Activated CD4-positive, alpha-beta memory T cell treated with anti-CD3 and anti-CD28 coated beads, Interleukin-2, amount 10 ng/mL, durations not matched to agents 7 days and 5 days (primary cell): ENCODE measurements around the gene FBH1. TPM values are rescaled to one million over a fixed set of nuclear protein-coding genes. Genes with fewer than 3 reads are reported as not detected.

Experiments used
- CTCF ChIA-PET: fragments of 350-600 bp; sonication (Branson Sonifier 250); formaldehyde crosslinking; loops from one replicate; lab custom pipeline; 2021; ENCODE audit warnings: antibody characterized with exemption, inconsistent platforms; lab: Charles Lee
- POLR2A ChIA-PET: fragments of 350-600 bp; sonication (Branson Sonifier 250); formaldehyde crosslinking; loops from one replicate; lab custom pipeline; 2021; ENCODE audit warnings: antibody characterized with exemption; lab: Charles Lee
- DNase-seq: peaks from one replicate; pipeline ENCODE4 v3.0.0-alpha.2; 2020
- H3K27ac Mint-ChIP-seq: one replicate; pipeline ENCODE4 v1.8.0; 2021; ENCODE audit warnings: mild to moderate bottlenecking, mixed read lengths
- H3K27me3 Mint-ChIP-seq: one replicate; pipeline ENCODE4 v1.8.0; 2021; ENCODE audit warnings: mixed read lengths
- H3K36me3 Mint-ChIP-seq: one replicate; pipeline ENCODE4 v1.8.0; 2021; ENCODE audit warnings: low read depth, mixed read lengths
- H3K4me1 Mint-ChIP-seq: one replicate; pipeline ENCODE4 v1.8.0; 2021; ENCODE audit warnings: mixed read lengths
- H3K4me3 Mint-ChIP-seq: one replicate; pipeline ENCODE4 v1.8.0; 2021; ENCODE audit warnings: mild to moderate bottlenecking, mixed read lengths
- H3K9me3 Mint-ChIP-seq: one replicate; pipeline ENCODE4 v1.8.0; 2021; ENCODE audit warnings: mixed read lengths
- total RNA-seq, 2 experiments: library from RNA; stranded (reverse); gene quantifications; one replicate each; pipeline ENCODE4 v1.2.3, GENCODE V29; 2021

FBH1 gene
- total RNA-seq, 2 experiments from 2014 or later, result 54.8 to 61.6 TPM

DNA sequence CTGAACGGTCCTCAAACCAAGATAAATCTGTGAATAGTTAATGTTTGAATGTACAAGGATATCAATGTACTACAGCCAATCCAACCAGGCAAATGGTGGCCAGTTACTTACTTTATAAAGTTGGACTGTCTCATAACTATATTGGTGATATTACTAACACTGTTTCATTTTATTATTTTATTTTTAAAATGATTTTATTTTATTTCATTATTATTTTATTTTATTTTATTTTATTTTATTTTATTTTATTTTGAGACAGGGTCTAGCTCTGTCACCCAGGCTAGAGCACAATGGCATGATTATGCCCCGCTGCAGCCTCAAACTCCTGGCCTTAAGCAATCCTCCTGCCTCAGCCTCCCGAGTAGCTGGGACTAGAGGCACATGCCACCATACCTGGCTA, 80.5 kb downstream of the FBH1 start:
- ChIA-PET POLR2A (interaction anchor here (1.0 to 1.8 kb wide), 5 partner anchors 68 to 159 kb away, joined by 3 to 6 read pairs (median 5); partner anchors contain the start of genes ANKRD16, FBH1 and GDI2), CTCF (interaction anchor here (2.6 kb wide), 1 partner anchor 116 kb away, joined by 12 read pairs; no protein-coding TSS in a partner anchor)
- peaks cover 53% of the 10 kb centered on the region for H3K4me1 Mint-ChIP-seq
- no peaks in the 10 kb centered on the region for H3K9me3 Mint-ChIP-seq
- H3K27me3 Mint-ChIP-seq, result no peaks in the 10 kb centered on the region
- peaks cover 38% of the 10 kb centered on the region for H3K36me3 Mint-ChIP-seq
- peak overlapping the region; percentile 84 for H3K27ac Mint-ChIP-seq
- DNase-seq, result no peak
- peak overlapping the region; percentile 60 for H3K4me3 Mint-ChIP-seq

DNA sequence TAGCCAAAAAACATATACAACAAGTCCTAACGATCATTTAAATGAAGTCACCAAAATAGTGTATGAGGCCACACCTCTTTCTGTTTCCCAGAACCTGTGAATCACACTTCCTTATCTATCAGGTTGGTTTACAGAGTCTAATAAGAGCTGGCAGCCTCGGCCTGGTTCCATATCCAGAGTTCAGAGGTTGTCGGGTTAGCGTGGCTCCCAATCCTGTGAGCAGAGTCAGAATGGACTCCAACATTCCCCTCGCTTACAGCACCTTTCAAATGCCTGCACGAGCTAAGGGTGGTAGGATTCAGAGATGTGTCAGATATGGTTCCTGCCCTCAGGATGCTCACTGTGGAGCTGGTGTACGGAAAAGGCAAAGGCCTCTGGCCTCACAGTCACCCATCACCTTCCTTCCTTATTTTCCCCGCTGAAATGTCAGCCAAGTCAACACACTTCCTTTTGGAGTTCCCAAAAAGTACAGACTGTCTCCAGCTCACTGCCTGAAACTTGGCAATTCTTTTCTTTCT, 81.3 kb downstream of the FBH1 start:
- CTCF ChIA-PET, result interaction anchor here (1.5 to 2.6 kb wide), 2 partner anchors 116 to 287 kb away, joined by 3 to 12 read pairs; partner anchors contain the start of gene TASOR2
- POLR2A ChIA-PET, result interaction anchor here (0.9 to 1.8 kb wide), 8 partner anchors 39 to 160 kb away, joined by 3 to 6 read pairs (median 4); partner anchors contain the start of genes ANKRD16, FBH1 and GDI2
- Mint-ChIP-seq H3K4me1 (peaks cover 59% of the 10 kb centered on the region), H3K27me3 (no peaks in the 10 kb centered on the region), H3K36me3 (peaks cover 38% of the 10 kb centered on the region), H3K4me3 (peak overlapping the region; percentile 60), H3K9me3 (no peaks in the 10 kb centered on the region), H3K27ac (peak overlapping the region; percentile 84)
- peak; percentile 62 for DNase-seq

DNA sequence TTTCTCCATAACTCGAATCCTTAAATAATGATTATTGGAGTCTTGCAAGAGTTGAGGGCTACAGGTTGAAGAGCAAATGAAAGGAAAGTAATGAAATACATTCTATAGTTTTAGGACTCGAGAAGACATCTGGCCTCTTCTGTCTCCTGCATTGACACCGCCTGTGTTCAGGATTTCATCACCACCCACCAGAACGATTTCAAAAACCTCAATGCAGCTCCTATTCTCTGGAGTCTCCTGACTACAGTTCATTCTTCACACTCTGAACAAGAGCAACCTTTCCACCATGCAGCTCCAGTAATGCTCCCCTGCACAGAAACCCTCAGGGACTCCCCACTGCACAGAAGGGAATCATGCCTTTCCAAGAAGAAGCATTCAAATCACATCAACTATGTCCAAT, 81.8 kb downstream of the FBH1 start:
- Mint-ChIP-seq H3K4me3 (peak overlapping the region; percentile 60), H3K27me3 (no peaks in the 10 kb centered on the region), H3K27ac (peak overlapping the region; percentile 84), H3K4me1 (peaks cover 59% of the 10 kb centered on the region), H3K9me3 (no peaks in the 10 kb centered on the region), H3K36me3 (peaks cover 38% of the 10 kb centered on the region)
- CTCF ChIA-PET, result interaction anchor here (1.5 to 2.6 kb wide), 2 partner anchors 115 to 287 kb away, joined by 3 to 12 read pairs; partner anchors contain the start of gene TASOR2
- POLR2A ChIA-PET, result interaction anchor here (0.9 to 1.8 kb wide), 5 partner anchors 38 to 161 kb away, joined by 3 to 5 read pairs (median 4); partner anchors contain the start of gene GDI2
- no peak for DNase-seq

DNA sequence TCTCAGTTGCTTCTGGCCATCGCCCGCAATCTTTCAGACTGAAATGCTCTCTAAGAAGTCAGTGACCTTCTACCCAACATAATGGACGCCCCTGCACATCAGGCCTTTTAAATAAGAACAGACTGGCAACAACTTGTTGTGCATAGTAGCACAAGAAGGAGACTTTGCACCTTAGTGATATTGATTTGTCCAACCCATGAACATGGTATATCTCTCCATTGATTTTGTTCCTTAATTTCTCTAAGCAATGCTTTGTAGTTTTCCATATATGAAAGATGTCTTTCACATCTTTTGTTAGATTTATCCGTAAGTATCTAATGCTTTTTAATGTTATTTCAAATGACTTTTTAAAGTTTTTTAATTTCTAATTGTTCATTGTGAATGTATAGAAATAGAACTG, 83.0 kb downstream of the FBH1 start:
- Mint-ChIP-seq H3K4me1 (peaks cover 59% of the 10 kb centered on the region), H3K9me3 (no peaks in the 10 kb centered on the region), H3K36me3 (peaks cover 31% of the 10 kb centered on the region), H3K27ac (no peak overlapping the region), H3K27me3 (no peaks in the 10 kb centered on the region), H3K4me3 (no peak overlapping the region)
- ChIA-PET POLR2A (interaction anchor here (0.6 kb wide), 1 partner anchor 466 kb away, joined by 3 read pairs; no protein-coding TSS in a partner anchor), CTCF (no interaction called here)
- no peak for DNase-seq

GRCh38 chr10:5975641-5976473, 85.8 kb downstream of the FBH1 start:
- Mint-ChIP-seq H3K27ac (peak overlapping the region; percentile 95), H3K4me1 (peaks cover 45% of the 10 kb centered on the region), H3K9me3 (no peaks in the 10 kb centered on the region), H3K4me3 (peak overlapping the region; percentile 91), H3K27me3 (no peaks in the 10 kb centered on the region), H3K36me3 (peaks cover 14% of the 10 kb centered on the region)
- ChIA-PET POLR2A (interaction anchor here (0.6 to 4.0 kb wide), 22 partner anchors 8 to 291 kb away, joined by 3 to 31 read pairs (median 4); partner anchors contain the start of genes ANKRD16, FBH1, GDI2 and IL2RA), CTCF (interaction anchor here (0.9 to 3.4 kb wide), 9 partner anchors 39 to 426 kb away, joined by 3 to 15 read pairs (median 5); partner anchors contain the start of genes ANKRD16 and FBH1)
- DNase-seq, result peak; percentile 67

GRCh38 chr10:5976512-5977470, 86.7 kb downstream of the FBH1 start:
- H3K27me3 Mint-ChIP-seq, result no peaks in the 10 kb centered on the region
- H3K27ac Mint-ChIP-seq, result peak overlapping the region; percentile 95
- peak overlapping the region; percentile 91 for H3K4me3 Mint-ChIP-seq
- ChIA-PET POLR2A (interaction anchor here (0.5 to 4.0 kb wide), 31 partner anchors 9 to 1939 kb away, joined by 3 to 31 read pairs (median 4); partner anchors contain the start of genes ANKRD16, FBH1, GDI2 and IL2RA), CTCF (interaction anchor here (0.6 to 3.4 kb wide), 11 partner anchors 22 to 425 kb away, joined by 3 to 15 read pairs (median 5); partner anchors contain the start of genes ANKRD16 and FBH1)
- no peaks in the 10 kb centered on the region for H3K9me3 Mint-ChIP-seq
- H3K36me3 Mint-ChIP-seq, result peaks cover 14% of the 10 kb centered on the region
- H3K4me1 Mint-ChIP-seq, result peaks cover 36% of the 10 kb centered on the region
- DNase-seq, result peak; percentile 61

- DNase-seq, result peak; percentile 91
- Mint-ChIP-seq H3K4me3 (peak within 1 kb of the TSS; percentile 91), H3K27me3 (no peaks in the 10 kb centered on the region), H3K36me3 (peaks cover 12% of the 10 kb centered on the region), H3K4me1 (peaks cover 30% of the 10 kb centered on the region), H3K9me3 (no peaks in the 10 kb centered on the region), H3K27ac (peak within 1 kb of the TSS; percentile 95)
- POLR2A ChIA-PET, result interaction anchor here (0.7 to 4.0 kb wide), 23 partner anchors 11 to 1940 kb away, joined by 3 to 31 read pairs (median 4); partner anchors contain the start of genes ANKRD16, FBH1, GDI2 and IL2RA
- CTCF ChIA-PET, result interaction anchor here (0.7 to 3.4 kb wide), 8 partner anchors 10 to 191 kb away, joined by 3 to 15 read pairs (median 4); partner anchors contain the start of genes ANKRD16 and FBH1
Measured at GRCh38 chr10:5977471-5978229, 87.6 kb downstream of the FBH1 start, which contains the start of gene IL15RA. TSS of gene IL15RA (minus strand) at chr10:5977543. CDS start at chr10:5977492, 51 bp downstream.

- H3K4me3 Mint-ChIP-seq, result peak overlapping the region; percentile 91
- no peak for DNase-seq
- ChIA-PET CTCF (interaction anchor here (0.7 to 3.4 kb wide), 7 partner anchors 10 to 191 kb away, joined by 3 to 15 read pairs (median 4); no protein-coding TSS in a partner anchor), POLR2A (interaction anchor here (0.8 to 4.0 kb wide), 7 partner anchors 11 to 168 kb away, joined by 3 to 31 read pairs (median 6); partner anchors contain the start of genes ANKRD16, FBH1 and GDI2)
- H3K27me3 Mint-ChIP-seq, result no peaks in the 10 kb centered on the region
- peak overlapping the region; percentile 92 for H3K27ac Mint-ChIP-seq
- peaks cover 7% of the 10 kb centered on the region for H3K36me3 Mint-ChIP-seq
- no peaks in the 10 kb centered on the region for H3K9me3 Mint-ChIP-seq
- peaks cover 26% of the 10 kb centered on the region for H3K4me1 Mint-ChIP-seq
Measured at GRCh38 chr10:5978230-5978489, 88.1 kb downstream of the FBH1 start.

DNA sequence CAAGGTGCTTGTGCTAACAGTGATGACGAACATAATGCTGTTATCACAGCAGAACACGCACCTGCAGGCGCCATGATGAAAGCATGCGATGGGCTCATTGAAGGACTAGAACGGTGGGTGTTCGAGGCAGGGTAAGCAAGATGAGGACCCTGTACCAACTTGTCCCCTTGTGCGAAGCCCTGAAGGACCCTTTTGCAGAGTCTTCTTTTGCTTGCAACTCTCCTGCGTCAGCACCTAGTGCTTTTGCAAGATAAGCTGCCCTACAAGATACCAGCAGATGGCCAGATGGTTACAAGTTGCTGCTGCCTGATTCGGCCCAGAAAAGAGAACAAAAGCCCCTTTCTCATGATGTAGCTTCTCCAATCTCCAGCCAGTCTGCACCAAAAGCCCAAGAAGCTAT, 91.5 kb downstream of the FBH1 start:
- Mint-ChIP-seq H3K4me1 (peaks cover 7% of the 10 kb centered on the region), H3K9me3 (no peaks in the 10 kb centered on the region), H3K36me3 (no peaks in the 10 kb centered on the region), H3K27ac (no peak overlapping the region), H3K27me3 (peaks cover 5% of the 10 kb centered on the region), H3K4me3 (no peak overlapping the region)
- ChIA-PET CTCF (no interaction called here), POLR2A (no interaction called here)
- no peak for DNase-seq

DNA sequence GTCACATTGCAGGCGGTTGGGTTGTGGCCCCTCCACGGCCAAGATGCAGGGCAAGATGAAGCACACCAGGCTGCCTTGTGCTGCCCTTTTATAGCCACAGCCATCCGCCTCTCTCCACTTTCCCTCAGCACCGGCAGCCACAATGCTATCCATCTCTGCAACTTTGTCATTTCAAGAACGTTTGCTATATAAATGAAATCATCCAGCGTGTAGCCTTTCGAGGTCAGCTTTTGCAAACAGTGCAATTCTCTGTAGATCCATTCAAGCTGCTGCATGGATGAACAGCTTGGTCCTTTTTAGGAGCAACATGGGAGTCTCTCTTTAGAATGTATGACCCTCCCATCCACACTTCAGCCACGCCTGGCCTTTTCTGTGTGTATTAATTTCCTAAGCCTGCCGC, 93.7 kb downstream of the FBH1 start:
- no peak overlapping the region for H3K27ac Mint-ChIP-seq
- ChIA-PET CTCF (no interaction called here), POLR2A (no interaction called here)
- no peaks in the 10 kb centered on the region for H3K9me3 Mint-ChIP-seq
- peaks cover 16% of the 10 kb centered on the region for H3K4me1 Mint-ChIP-seq
- H3K4me3 Mint-ChIP-seq, result no peak overlapping the region
- peaks cover 5% of the 10 kb centered on the region for H3K27me3 Mint-ChIP-seq
- no peaks in the 10 kb centered on the region for H3K36me3 Mint-ChIP-seq
- DNase-seq, result peak; percentile 6

GRCh38 chr10:5985029-5985428, 95.0 kb downstream of the FBH1 start:
- peaks cover under 1% of the 10 kb centered on the region for H3K36me3 Mint-ChIP-seq
- no peak overlapping the region for H3K27ac Mint-ChIP-seq
- DNase-seq, result peak; percentile 1
- H3K27me3 Mint-ChIP-seq, result peaks cover 5% of the 10 kb centered on the region
- H3K9me3 Mint-ChIP-seq, result no peaks in the 10 kb centered on the region
- POLR2A ChIA-PET, result no interaction called here
- no peak overlapping the region for H3K4me3 Mint-ChIP-seq
- peaks cover 16% of the 10 kb centered on the region for H3K4me1 Mint-ChIP-seq
- CTCF ChIA-PET, result no interaction called here
